Vagina (tissue), 2 donors: ENCODE data around the gene ANXA10. TPM values are rescaled to one million over a fixed set of nuclear protein-coding genes. Genes with fewer than 3 reads are reported as not detected.
"Not testable (repeated sequence)": the region's sequence is repeated elsewhere in the genome, so short reads cannot be mapped to it uniquely, and the experiment has no call there.

Experiments
- DNase-seq, 2 donors: peaks; one replicate each; pipeline ENCODE4 v3.0.0-alpha.2; 2017; ENCODE audit errors: extremely low spot score in 2 of 2
- H3K27ac ChIP-seq: fragments of 200-600 bp; sonication (generic); one replicate; pipeline ENCODE4 v1.5.1; 2019
- H3K27me3 ChIP-seq: fragments of 200-600 bp; sonication (generic); one replicate; pipeline ENCODE4 v1.5.1; 2019
- H3K36me3 ChIP-seq, 2 donors: fragments of 200-600 bp; sonication (generic); one replicate each; pipeline ENCODE4 v1.5.1; 2017 to 2019
- H3K4me1 ChIP-seq: fragments of 200-600 bp; sonication (generic); one replicate; pipeline ENCODE4 v1.5.1; 2019
- H3K4me3 ChIP-seq, 2 donors: fragments of 200-600 bp; sonication (generic); 1 replicate in 1 of 2; 2 replicates in 1 of 2; pipeline ENCODE4 v1.5.1; 2016 to 2019
- H3K9me3 ChIP-seq: fragments of 200-600 bp; sonication (generic); one replicate; pipeline ENCODE4 v1.5.1; 2019
- CTCF ChIP-seq, 3 experiments: fragments of 450-650 bp in 2 of 3; fragments of 200-600 bp in 1 of 3; sonication (generic) in 1 of 3; IDR thresholded peaks; one replicate each; pipeline ENCODE4 v1.5.1; 2017 to 2019; ENCODE audit warnings: antibody characterized with exemption in 3 of 3, mild to moderate bottlenecking in 2 of 3, moderate library complexity in 2 of 3
- POLR2A ChIP-seq, 2 donors: fragments of 450-650 bp; IDR thresholded peaks; one replicate each; pipeline ENCODE4 v1.6.1; 2017; ENCODE audit warnings: antibody characterized with exemption in 2 of 2, mild to moderate bottlenecking in 2 of 2, moderate library complexity in 2 of 2
- POLR2AphosphoS5 ChIP-seq, 2 donors: sonication (generic); formaldehyde crosslinking; IDR thresholded peaks; one replicate each; pipeline ENCODE4 v1.9.0; 2017; ENCODE audit warnings: antibody characterized with exemption in 2 of 2, mild to moderate bottlenecking in 2 of 2, low read depth in 1 of 2; ENCODE audit not compliant: insufficient read depth in 1 of 2
- intact Hi-C: fragments of 100-400 bp; cut with DNase I; formaldehyde crosslinking; loops from one replicate; pipeline ENCODE4 v1.15.1; 2023
- total RNA-seq: library from RNA; depleted of rRNA; stranded (reverse); fragments of >200 nt; gene quantifications from one replicate; pipeline ENCODE4 v1.2.3, GENCODE V29; 2016

Gene ANXA10
- total RNA-seq, 1 donor from 2014 or later = not detected

DNA sequence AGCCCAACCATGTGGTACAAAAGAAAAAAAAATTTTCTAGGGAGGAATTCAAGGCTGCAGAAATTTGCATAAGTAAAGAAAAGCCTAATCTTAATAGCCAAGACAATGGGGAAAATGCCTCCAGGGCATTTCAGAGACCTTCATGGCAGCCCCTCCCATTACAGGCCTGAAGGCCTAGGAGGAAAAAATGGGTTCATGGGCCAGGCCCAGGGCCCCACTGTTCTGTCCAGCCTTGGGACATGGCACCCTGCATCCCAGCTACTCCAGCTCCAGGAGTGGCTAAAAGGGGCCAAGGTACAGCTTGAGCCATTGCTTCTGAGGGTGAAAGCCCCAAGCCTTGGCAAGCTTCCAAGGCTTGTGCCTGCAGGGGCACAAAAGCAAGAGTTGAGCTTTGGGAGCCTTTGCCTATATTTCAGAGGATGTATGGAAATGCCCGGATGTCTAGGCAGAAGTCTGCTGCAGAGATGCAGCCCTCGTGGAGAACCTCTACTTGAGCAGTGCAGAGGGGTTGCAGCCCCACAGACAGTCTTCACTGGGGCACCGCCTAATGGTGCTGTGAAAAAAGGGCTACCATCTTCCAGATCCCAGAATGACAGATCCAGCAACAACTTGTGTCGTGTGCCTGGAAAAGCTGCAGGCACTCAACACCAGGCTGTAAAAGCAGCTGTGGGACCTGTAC, 111.0 kb downstream of the ANXA10 start:
- intact Hi-C loops = no loop called here
- no peaks in the 10 kb centered on the region for H3K4me1 ChIP-seq
- no peaks in the 10 kb centered on the region for H3K36me3 ChIP-seq
- H3K27me3 ChIP-seq = no peaks in the 10 kb centered on the region
- peaks cover 11% of the 10 kb centered on the region for H3K9me3 ChIP-seq
- TF ChIP-seq POLR2AphosphoS5 (IDR thresholded peaks at IDR 0.05; ENCODE audit: insufficient read depth in 1 of 2, low read depth in 1 of 2) (no peak), CTCF (IDR thresholded peaks at IDR 0.05) (no peak)
- no peak overlapping the region for H3K4me3 ChIP-seq
- DNase-seq = no peak
- no peak overlapping the region for H3K27ac ChIP-seq

GRCh38 chr4:168208957-168209614, 116.7 kb downstream of the ANXA10 start:
- TF ChIP-seq CTCF (IDR thresholded peaks at IDR 0.05) (no peak), POLR2A (IDR thresholded peaks at IDR 0.05) (no peak), POLR2AphosphoS5 (IDR thresholded peaks at IDR 0.05; ENCODE audit: insufficient read depth in 1 of 2, low read depth in 1 of 2) (no peak)
- DNase-seq = no peak
- Histone ChIP-seq H3K9me3 (no peaks in the 10 kb centered on the region), H3K27ac (no peak overlapping the region), H3K4me3 (no peak overlapping the region), H3K4me1 (no peaks in the 10 kb centered on the region), H3K27me3 (no peaks in the 10 kb centered on the region), H3K36me3 (no peaks in the 10 kb centered on the region)
- intact Hi-C loops = no loop called here

- Histone ChIP-seq H3K4me1 (no peaks in the 10 kb centered on the region), H3K36me3 (peaks cover 0 to 13% of the 10 kb centered on the region in 2 donors), H3K9me3 (no peaks in the 10 kb centered on the region), H3K4me3 (no peak overlapping the region), H3K27me3 (no peaks in the 10 kb centered on the region), H3K27ac (no peak overlapping the region)
- TF ChIP-seq CTCF (IDR thresholded peaks at IDR 0.05) = no peak
- TF ChIP-seq POLR2AphosphoS5 (IDR thresholded peaks at IDR 0.05; ENCODE audit: insufficient read depth in 1 of 2, low read depth in 1 of 2) = no peak
- TF ChIP-seq POLR2A (IDR thresholded peaks at IDR 0.05) = no peak
- DNase-seq = no peak
- intact Hi-C loops = no loop called here
Measured at GRCh38 chr4:168212656-168213055, 120.3 kb downstream of the ANXA10 start.

- DNase-seq, H3K27ac ChIP-seq, H3K4me1 ChIP-seq, H3K27me3 ChIP-seq, H3K4me3 ChIP-seq, intact Hi-C loops, H3K9me3 ChIP-seq: not testable (repeated sequence)
- peaks cover 0 to 16% of the 10 kb centered on the region in 2 donors for H3K36me3 ChIP-seq
Measured at GRCh38 chr4:168213511-168213910, 121.2 kb downstream of the ANXA10 start.

GRCh38 chr4:168218645-168219044, 126.3 kb downstream of the ANXA10 start:
- Histone ChIP-seq H3K27me3 (no peaks in the 10 kb centered on the region), H3K9me3 (no peaks in the 10 kb centered on the region), H3K4me1 (no peaks in the 10 kb centered on the region), H3K27ac (no peak overlapping the region), H3K4me3 (no peak overlapping the region), H3K36me3 (peaks cover 0 to 32% of the 10 kb centered on the region in 2 donors)
- no peak for DNase-seq
- intact Hi-C loops = no loop called here
- TF ChIP-seq POLR2AphosphoS5 (IDR thresholded peaks at IDR 0.05; ENCODE audit: insufficient read depth in 1 of 2, low read depth in 1 of 2) (no peak), CTCF (IDR thresholded peaks at IDR 0.05) (no peak), POLR2A (IDR thresholded peaks at IDR 0.05) (no peak)
